SK-N-SH (cell line): ENCODE measurements around the gene STAM2.

Experiments
- FOSL2 ChIP-seq: IDR thresholded peaks from 2 replicates; pipeline ENCODE4 v1.4.0; 2012; ENCODE audit warnings: low read depth, mild to moderate bottlenecking, moderate library complexity, borderline replicate concordance
- JUND ChIP-seq: IDR thresholded peaks from 2 replicates; pipeline ENCODE4 v1.4.0; 2012
- POLR2AphosphoS5 ChIP-seq: IDR thresholded peaks from 2 replicates; pipeline ENCODE4 v1.6.1; 2012; ENCODE audit warnings: low read depth, low read length
- RAD21 ChIP-seq: IDR thresholded peaks from 2 replicates; pipeline ENCODE4 v1.6.1; 2012; ENCODE audit warnings: mild to moderate bottlenecking, low read length
- SMC3 ChIP-seq: IDR thresholded peaks from 2 replicates; pipeline ENCODE4 v1.6.1; 2012; ENCODE audit warnings: low read depth, low read length, improper control_type of control experiment
- USF1 ChIP-seq: IDR thresholded peaks from 2 replicates; pipeline ENCODE4 v1.4.0; 2012; ENCODE audit warnings: low read depth, borderline replicate concordance
- TF ChIP-seq, protein P1 (sequence below): fragments of 200-600 bp; sonication (generic); IDR thresholded peaks from 2 replicates; pipeline ENCODE4 v1.6.1; 2017; ENCODE audit warnings: antibody characterized with exemption, mild to moderate bottlenecking, moderate library complexity

DNA sequence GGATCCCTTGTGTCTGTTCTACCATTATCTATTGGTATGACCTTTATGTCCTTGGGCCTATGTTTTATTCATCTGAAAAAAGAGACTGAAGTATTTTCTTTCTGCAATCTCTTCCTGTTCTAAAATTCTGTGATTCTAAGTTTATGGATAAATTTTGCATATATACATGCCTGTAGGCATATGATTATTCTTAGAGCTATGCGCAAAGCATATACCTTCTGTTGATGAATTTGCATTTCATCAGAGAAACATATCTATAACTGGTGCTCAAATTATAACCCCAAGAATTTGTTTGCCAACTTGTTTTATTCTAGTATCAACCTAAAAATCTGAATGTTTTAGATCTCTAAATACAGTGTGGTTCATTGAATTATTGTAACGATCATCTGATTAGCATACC is 83.5 kb downstream of the STAM2 start:
- TF ChIP-seq JUND (no peak), USF1 (no peak), FOSL2 (no peak), RAD21 (no peak), POLR2AphosphoS5 (no peak), SMC3 (no peak)
- TF ChIP-seq, protein P1, sequence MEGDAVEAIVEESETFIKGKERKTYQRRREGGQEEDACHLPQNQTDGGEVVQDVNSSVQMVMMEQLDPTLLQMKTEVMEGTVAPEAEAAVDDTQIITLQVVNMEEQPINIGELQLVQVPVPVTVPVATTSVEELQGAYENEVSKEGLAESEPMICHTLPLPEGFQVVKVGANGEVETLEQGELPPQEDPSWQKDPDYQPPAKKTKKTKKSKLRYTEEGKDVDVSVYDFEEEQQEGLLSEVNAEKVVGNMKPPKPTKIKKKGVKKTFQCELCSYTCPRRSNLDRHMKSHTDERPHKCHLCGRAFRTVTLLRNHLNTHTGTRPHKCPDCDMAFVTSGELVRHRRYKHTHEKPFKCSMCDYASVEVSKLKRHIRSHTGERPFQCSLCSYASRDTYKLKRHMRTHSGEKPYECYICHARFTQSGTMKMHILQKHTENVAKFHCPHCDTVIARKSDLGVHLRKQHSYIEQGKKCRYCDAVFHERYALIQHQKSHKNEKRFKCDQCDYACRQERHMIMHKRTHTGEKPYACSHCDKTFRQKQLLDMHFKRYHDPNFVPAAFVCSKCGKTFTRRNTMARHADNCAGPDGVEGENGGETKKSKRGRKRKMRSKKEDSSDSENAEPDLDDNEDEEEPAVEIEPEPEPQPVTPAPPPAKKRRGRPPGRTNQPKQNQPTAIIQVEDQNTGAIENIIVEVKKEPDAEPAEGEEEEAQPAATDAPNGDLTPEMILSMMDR, result no peak
